ENCODE measurements around the gene MBD3. TPM values are rescaled to one million over a fixed set of nuclear protein-coding genes. Genes with fewer than 3 reads are reported as not detected.

The MBD3 gene
- total and polyA plus RNA-seq, 2 experiments from 2014 or later, result 27.6 to 118 TPM

- DNase-seq (ENCODE audit: low spot score) (no peak), ATAC-seq (no peak)
- H3K9me3 Mint-ChIP-seq, result peaks cover 3% of the 10 kb centered on the region; the same call in 1 of the 3 replicates
- H3K9me2 ChIP-seq (ENCODE audit: insufficient read depth), result no peaks in the 10 kb centered on the region
- no peaks in the 10 kb centered on the region for H3K27me3 ChIP-seq (ENCODE audit: insufficient read depth)
- no peak overlapping the region for H3K27ac ChIP-seq (ENCODE audit: low read depth)
- peaks cover 19% of the 10 kb centered on the region for H3F3A ChIP-seq (replicated peaks; ENCODE audit: low read depth)
- peaks cover 89% of the 10 kb centered on the region for H3K36me3 Mint-ChIP-seq (ENCODE audit: low read depth)
- peaks cover 27% of the 10 kb centered on the region for H3K27me3 Mint-ChIP-seq (ENCODE audit: insufficient read depth, low read depth, poor library complexity)
- H3K4me2 ChIP-seq, result no peak overlapping the region
- H3K4me1 ChIP-seq (ENCODE audit: insufficient read depth), result no peaks in the 10 kb centered on the region
- H3K4me3 ChIP-seq, result no peak overlapping the region
- H3K36me3 ChIP-seq (ENCODE audit: insufficient read depth), result peaks cover 21% of the 10 kb centered on the region
- H3K27ac Mint-ChIP-seq, result no peak overlapping the region
- H3K79me2 ChIP-seq (replicated peaks; ENCODE audit: insufficient read depth), result no peaks in the 10 kb centered on the region; the same call in 1 of the 2 replicates
- H4K20me1 ChIP-seq (replicated peaks; ENCODE audit: insufficient read depth), result peaks cover 16% of the 10 kb centered on the region
- TF ChIP-seq, protein P1, sequence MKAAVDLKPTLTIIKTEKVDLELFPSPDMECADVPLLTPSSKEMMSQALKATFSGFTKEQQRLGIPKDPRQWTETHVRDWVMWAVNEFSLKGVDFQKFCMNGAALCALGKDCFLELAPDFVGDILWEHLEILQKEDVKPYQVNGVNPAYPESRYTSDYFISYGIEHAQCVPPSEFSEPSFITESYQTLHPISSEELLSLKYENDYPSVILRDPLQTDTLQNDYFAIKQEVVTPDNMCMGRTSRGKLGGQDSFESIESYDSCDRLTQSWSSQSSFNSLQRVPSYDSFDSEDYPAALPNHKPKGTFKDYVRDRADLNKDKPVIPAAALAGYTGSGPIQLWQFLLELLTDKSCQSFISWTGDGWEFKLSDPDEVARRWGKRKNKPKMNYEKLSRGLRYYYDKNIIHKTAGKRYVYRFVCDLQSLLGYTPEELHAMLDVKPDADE (IDR thresholded peaks at IDR 0.05), result no peak
- no peak for TF ChIP-seq NANOG (IDR thresholded peaks at IDR 0.05; ENCODE audit: borderline replicate concordance)
- TF ChIP-seq EZH2phosphoT487 (IDR thresholded peaks at IDR 0.05; ENCODE audit: unreplicated experiment), result no peak
- no peak for TF ChIP-seq ZNF114 (CRISPR knock-in tag; IDR thresholded peaks at IDR 0.05)
- TF ChIP-seq CREB1 (CRISPR knock-in tag; IDR thresholded peaks at IDR 0.05; ENCODE audit: low read depth), result no peak
- no peak for TF ChIP-seq ZNF462 (CRISPR knock-in tag; IDR thresholded peaks at IDR 0.05)
- TF ChIP-seq POLR2AphosphoS5 (IDR thresholded peaks at IDR 0.05; ENCODE audit: low read depth), result no peak
- no peak for TF ChIP-seq STAT1 (IDR thresholded peaks at IDR 0.05; ENCODE audit: unreplicated experiment)
- no peak for TF ChIP-seq ZNF331 (CRISPR knock-in tag; IDR thresholded peaks at IDR 0.05; ENCODE audit: low read depth)
- TF ChIP-seq CTCF (conservative IDR thresholded peaks at IDR 0.05; ENCODE audit: low read depth in 2 of 2), result no peak
- no peak for TF ChIP-seq REST (IDR thresholded peaks at IDR 0.05; ENCODE audit: unreplicated experiment)
- TF ChIP-seq JUNB (IDR thresholded peaks at IDR 0.05; ENCODE audit: unreplicated experiment), result no peak
- TF ChIP-seq EZH2 (IDR thresholded peaks at IDR 0.05; ENCODE audit: low read depth, unreplicated experiment), result no peak
- peaks cover 8% of the 10 kb centered on the region; the same call in 2 of the 3 replicates for H3K4me1 Mint-ChIP-seq
- no peak overlapping the region for H3K4me3 Mint-ChIP-seq
- no peak overlapping the region for H2AFZ ChIP-seq
Measured at GRCh38 chr19:1613808-1614570, 21.3 kb upstream of the MBD3 start.
